GM21786 (cell line): Measurements from ENCODE around the gene LRRC28.
A peak's percentile ranks its signal among the peaks of the same experiment; 100 is the strongest.

Experiments used
- ATAC-seq: cut with Tn5 transposase; IDR thresholded peaks from one replicate; pipeline ENCODE4 v1.9.1; 2021; ENCODE audit not compliant: unreplicated experiment

LRRC28 gene

GRCh38 chr15:99433757-99434450 lies 182.6 kb downstream of the LRRC28 start:
- ATAC-seq, result no peak

- ATAC-seq, result no peak
Observed at GRCh38 chr15:99434506-99435112, 183.3 kb downstream of the LRRC28 start.

GRCh38 chr15:99435113-99435695 lies 183.9 kb downstream of the LRRC28 start:
- peak; percentile 50 for ATAC-seq

GRCh38 chr15:99435877-99436541 lies 184.7 kb downstream of the LRRC28 start:
- no peak for ATAC-seq

- ATAC-seq, result no peak
Observed at GRCh38 chr15:99436542-99437314, 185.4 kb downstream of the LRRC28 start.

- no peak for ATAC-seq
Observed at GRCh38 chr15:99437315-99438223, 186.3 kb downstream of the LRRC28 start.

GRCh38 chr15:99438224-99438585 lies 186.9 kb downstream of the LRRC28 start:
- no peak for ATAC-seq

- ATAC-seq, result no peak
Observed at GRCh38 chr15:99438691-99439523, 187.6 kb downstream of the LRRC28 start.

GRCh38 chr15:99439524-99439835 lies 188.2 kb downstream of the LRRC28 start:
- ATAC-seq, result no peak

- no peak for ATAC-seq
Observed at GRCh38 chr15:99440029-99440428, 188.7 kb downstream of the LRRC28 start.
